Mammary epithelial cell (primary cell): ENCODE data around the gene CDIP1.

Experiments
- CTCF ChIP-seq, 2 donors: IDR thresholded peaks in 1 of 2; conservative IDR thresholded peaks in 1 of 2; 2 replicates each; pipeline ENCODE4 v1.5.1; 2011 to 2012; ENCODE audit warnings: inconsistent platforms in 2 of 2, low read length in 2 of 2, mild to moderate bottlenecking in 2 of 2, control low read depth in 1 of 2, low read depth in 1 of 2; ENCODE audit not compliant: insufficient read depth in 1 of 2; ENCODE audit errors: extremely low read depth in 1 of 2
- EZH2 ChIP-seq: IDR thresholded peaks from 2 replicates; pipeline ENCODE4 v1.6.1; 2012; ENCODE audit warnings: low read length, inconsistent platforms, borderline replicate concordance

- TF ChIP-seq CTCF (conservative IDR thresholded peaks at IDR 0.05 in 1 of 2, IDR thresholded peaks at IDR 0.05 in 1 of 2; ENCODE audit: extremely low read depth in 1 of 2, insufficient read depth in 1 of 2, low read depth in 1 of 2, low read length in 2 of 2) (no peak), EZH2 (no peak)
Measured at GRCh38 chr16:4481963-4482362, 56.6 kb downstream of the CDIP1 start.
